Hematopoietic multipotent progenitor cell treated with erythropoietin and hydrocortisone succinate and interleukin-3 and kit ligand, for 17 days (in vitro differentiated cells): ENCODE results near the gene AK8.
"Not testable (repeated sequence)": the region's sequence is repeated elsewhere in the genome, so short reads cannot be mapped to it uniquely, and the experiment has no call there.

Experiments used
- DNase-seq: peaks from one replicate; pipeline ENCODE4 v3.0.0-alpha.2; 2015; ENCODE audit warnings: low spot score

AK8 gene

GRCh38 chr9:132742821-132743311 is 135.2 kb downstream of the AK8 start:
- no peak for DNase-seq

DNA sequence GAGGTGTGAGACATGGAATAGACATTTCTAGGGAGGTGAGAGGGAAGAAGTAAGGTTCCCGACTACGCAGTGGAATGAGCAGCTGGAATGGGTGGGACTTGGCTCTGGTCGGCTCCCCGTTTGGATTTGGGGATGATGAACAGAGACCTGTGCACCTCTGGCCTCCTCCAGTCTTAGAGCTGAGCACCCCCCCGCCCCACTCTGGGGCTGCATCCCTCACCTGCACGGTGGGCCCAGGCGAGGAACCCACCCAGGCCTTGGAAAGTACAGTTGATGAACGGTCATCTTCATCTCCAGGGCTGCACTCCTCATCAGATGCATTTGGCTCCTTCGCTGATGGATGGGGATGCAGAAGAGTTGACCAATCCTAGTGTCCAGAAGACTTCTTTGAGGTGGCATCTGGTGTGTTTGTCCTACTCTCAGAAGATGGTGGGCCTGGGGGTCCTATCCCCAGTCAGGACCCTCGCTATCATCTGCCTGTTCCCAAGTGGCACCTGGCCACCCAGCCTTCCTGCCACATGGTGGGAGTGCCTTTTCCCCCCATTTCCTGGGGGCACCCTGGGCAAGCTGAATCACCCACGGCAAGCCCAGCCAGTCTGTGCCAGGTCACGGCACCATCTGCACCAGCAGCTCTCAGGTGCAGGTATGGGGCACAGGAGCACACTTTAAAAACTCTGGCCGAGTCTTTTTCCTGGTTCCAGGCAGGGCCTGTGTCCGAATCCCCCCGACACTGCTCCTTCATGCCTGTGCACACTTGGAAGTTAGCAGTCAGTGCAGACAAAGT is 137.4 kb downstream of the AK8 start:
- DNase-seq = no peak

DNA sequence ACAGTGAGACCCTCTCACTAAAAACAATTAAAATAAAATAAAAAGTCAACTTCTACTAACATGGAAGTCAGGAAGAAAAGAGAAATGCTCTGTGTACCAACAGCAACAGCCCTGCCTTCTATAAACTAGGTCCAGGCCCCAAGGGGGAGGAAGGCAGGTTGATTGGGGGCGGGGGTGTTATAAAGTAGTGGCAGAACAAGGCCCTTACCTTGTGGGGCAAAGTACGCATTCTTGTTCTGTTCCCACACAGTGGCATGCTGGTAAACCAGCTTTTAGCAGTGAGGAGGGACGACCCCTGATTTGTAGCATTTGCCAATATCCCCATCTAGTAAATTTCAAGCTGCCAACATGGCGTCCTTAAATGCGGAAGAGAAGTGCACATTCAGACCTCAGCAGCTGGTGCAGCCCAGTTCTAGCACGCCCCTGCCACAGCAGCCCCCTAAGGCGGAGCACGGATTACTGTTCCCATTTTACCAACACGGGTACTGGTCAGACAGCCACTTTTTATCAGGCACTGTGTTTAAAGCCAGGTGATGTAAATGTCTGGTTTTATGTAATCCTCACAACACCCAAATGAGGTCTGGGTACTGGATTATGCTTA is 138.3 kb downstream of the AK8 start:
- no peak for DNase-seq

DNA sequence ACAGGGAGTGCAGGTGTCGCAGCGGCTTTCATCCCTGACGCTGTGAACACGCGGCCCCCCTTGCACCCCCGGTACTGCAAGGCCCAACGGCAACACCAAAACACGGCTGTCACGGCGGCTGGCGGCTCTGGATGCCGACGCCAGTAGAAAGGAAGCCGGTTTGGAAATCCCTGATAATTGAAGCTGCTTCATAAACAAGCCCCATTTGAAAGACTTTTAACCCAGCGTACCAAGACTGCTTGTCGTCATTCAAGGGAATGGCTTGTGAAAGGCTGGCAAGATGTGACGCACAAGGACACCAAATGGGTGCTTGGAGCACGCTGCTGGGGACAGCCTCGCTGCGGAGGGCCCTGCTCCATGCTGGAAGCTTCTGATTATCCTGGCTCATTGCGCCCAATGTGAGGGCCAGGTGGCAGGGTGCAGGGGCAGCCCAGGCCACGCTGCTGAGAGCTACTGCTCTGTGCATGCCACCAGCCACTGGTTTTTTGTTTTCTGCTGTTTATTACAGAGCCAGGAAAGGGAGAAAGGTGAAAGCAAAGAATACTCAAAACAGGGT is 144.7 kb downstream of the AK8 start:
- DNase-seq = no peak

DNA sequence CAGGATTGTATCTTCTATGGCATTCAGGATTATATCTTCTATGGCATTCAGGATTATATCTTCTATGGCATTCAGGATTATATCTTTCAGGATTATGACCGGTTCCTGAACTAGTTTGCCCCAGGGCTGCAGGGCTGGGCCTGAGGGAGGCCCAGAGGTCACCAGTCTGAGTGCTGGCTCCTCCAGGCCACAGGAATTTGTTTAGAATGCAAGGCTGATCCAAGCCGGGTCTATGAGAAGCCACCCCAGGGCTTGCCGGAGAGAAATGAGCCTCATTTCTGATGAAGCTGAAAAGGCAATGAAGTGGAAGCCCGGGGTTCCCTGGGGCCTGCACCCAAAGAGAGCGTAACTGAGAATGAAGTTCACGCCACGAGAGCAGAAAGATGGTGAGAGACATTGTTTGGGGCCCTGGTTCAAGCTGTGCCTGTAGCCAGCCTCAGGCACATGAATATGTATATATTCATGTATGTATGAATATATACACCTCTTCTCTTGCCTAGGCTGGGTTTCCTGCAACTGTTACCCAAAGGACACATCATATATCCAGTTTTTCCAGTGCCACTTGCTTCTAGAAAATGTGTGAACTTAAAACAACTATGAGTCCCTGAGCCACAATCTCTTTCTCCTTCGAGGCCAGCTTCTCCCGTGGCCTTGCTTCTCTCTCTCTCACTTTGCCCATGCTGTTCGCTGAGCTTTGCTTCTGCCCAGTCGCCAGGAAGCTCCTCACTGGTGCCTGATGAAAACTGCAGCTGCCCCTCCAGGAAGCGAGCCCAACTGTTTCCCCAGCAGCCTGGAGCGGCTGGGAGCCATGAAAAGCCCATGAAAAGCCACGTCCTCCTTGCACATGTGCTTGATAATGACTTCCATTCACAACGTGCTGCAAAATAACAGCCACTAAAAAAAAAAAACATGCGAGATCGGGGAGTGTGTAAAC is 145.5 kb downstream of the AK8 start:
- DNase-seq = no peak

GRCh38 chr9:132731230-132731629 is 146.9 kb downstream of the AK8 start:
- no peak for DNase-seq

GRCh38 chr9:132730054-132731033 is 147.7 kb downstream of the AK8 start:
- no peak for DNase-seq

DNA sequence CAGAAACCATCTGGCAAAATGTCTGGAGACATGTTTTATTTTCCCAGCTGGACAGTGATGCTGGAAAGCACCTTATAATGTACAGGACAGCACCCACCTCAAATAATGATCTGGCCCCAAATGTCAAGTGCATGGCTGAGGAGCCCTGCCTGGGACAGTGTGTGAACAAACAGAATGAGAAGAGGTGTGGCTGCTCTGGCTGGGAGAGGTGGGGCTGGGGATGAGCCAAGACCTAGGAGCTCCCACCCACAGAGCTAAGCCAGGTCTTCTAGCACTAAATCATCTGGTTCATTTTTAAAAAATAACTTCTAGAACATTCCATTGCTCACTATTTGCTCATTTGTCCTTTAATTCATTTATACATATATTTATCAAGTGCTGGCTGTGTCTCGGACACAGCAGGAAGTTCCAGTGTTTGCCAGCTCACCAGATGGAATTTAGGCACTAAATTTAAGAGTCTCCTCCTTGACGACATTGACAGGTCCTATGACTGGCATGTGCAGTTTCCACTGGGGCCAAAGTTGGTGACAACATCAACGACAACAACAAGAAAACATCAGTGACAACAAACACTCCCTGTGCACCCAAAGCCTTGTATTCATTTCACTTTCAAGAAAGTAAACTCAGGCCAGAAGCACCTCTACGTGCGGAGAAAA is 148.7 kb downstream of the AK8 start:
- no peak for DNase-seq

- DNase-seq = no peak
Observed at GRCh38 chr9:132728497-132728896, 149.6 kb downstream of the AK8 start.

DNA sequence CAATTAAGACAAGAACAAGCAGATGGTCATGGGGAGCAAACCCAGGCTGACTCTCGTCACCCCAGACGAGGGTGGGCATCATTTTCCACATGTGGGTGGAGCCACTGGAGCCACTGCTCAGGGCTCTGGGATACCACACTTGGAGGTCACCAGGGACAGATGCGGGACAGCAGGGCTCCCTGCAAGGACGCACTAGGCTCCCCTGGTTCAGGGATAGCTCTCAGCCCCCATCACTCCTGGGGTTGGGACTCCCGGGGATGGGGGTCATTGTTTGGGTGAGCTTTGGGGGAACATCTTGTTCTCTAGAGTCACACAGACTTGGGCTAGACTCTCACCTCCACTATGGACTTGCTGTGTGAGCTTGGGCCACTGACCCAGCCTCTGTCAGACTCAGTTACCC is 150.0 kb downstream of the AK8 start:
- DNase-seq = no peak

DNA sequence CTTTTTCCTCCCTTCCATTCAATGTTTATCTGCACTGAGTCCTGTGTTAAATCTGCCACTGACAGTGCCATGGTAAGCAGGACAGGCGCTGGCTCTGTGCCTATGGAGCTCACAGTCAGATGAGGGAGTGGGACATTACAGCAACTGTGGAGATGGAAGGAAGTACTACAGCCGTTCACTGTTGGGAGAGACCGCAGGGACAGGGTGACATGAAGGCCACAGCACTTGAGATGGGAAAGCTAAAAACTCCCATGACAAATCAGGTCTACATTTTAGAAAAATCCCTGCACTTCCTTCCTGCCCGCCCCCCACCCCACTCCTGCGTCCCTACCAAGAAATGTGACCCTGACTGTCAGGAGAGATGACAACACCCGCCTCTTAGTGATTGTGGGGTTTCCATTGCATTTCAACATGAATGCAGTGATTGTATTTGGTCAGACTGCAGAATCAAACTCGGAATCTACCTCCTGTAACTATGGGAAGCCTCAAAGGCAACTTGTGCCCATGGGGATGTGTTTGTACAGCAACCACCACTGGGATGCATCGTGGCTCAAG is 151.4 kb downstream of the AK8 start:
- no peak for DNase-seq

DNA sequence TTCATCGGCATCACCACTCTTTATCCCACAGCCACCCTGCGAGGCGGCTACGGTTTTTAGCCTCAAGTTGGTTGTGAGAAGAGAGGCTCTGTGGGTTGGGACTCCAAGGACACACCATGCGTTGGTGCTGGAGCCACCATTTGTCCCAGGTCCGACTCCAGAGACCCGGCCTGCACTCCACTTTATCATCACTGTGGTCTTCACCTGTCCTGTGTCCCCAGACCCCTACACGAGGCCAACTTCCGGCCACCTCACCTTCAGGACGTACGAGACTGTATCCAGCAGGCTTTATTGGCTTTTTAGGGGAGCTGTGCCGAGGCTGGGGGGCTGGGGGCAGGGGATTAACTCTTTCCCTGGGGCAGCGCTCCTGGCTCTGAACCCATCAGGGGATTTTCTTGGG is 152.8 kb downstream of the AK8 start:
- DNase-seq = no peak

- DNase-seq = no peak
Observed at GRCh38 chr9:132723809-132724208, 154.3 kb downstream of the AK8 start.

GRCh38 chr9:132722564-132723065 is 155.5 kb downstream of the AK8 start:
- no peak for DNase-seq

GRCh38 chr9:132721661-132722060 is 156.4 kb downstream of the AK8 start:
- DNase-seq = no peak

GRCh38 chr9:132718381-132718928 is 159.6 kb downstream of the AK8 start:
- not testable (repeated sequence) for DNase-seq

GRCh38 chr9:132717326-132717945 is 160.6 kb downstream of the AK8 start:
- DNase-seq = no peak

DNA sequence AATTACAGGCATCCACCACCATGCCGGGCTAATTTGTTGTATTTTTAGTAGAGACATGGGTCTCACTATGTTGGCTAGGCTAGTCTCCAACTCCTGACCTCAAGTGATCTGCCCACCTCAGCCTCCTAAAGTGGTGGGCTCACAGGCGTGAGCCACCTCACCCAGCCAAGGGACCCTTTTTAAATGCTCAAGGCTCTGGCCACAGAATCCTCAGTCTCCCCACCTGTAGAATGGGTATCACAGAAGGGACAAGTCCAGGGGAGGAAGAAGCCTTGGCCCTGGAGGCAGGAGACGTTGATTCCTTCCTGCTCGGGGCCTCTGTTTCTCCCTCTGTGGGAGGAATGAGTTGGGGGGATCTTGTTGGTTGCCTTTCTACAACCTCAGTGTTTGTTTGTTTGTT is 162.1 kb downstream of the AK8 start:
- DNase-seq = no peak

GRCh38 chr9:132712753-132713152 is 165.3 kb downstream of the AK8 start:
- DNase-seq = no peak
